ENCODE data around the gene SNN. TPM values are rescaled to one million over a fixed set of nuclear protein-coding genes. Genes with fewer than 3 reads are reported as not detected.

SNN gene
- total RNA-seq, 1 donor from 2014 or later: 7.3 TPM

DNA sequence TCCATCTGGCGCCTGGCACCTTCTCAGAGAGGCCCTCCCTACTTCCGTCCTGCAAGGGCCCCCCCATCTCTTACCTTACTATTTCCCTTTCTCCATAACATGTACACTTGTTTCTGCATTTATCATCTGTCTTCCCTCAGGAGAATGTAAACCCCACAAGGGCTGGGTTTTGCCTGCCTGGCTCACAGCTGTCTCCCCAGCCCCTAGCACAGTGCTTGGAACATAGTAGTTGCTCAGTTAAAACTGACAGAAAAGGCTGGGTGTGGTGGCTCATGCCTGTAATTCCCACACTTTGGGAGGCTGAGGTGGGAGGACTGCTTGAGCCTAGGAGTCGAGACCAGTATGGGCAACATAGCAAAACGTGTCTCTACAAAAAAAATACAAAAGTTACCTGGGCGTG, 5.7 kb upstream of the SNN start:
- Mint-ChIP-seq H3K4me3 (no peak overlapping the region), H3K4me1 (ENCODE audit: low read depth) (peaks cover 28% of the 10 kb centered on the region), H3K36me3 (ENCODE audit: low read depth) (peaks cover 4% of the 10 kb centered on the region), H3K9me3 (no peaks in the 10 kb centered on the region), H3K27ac (no peak overlapping the region), H3K27me3 (ENCODE audit: insufficient read depth) (peaks cover 6% of the 10 kb centered on the region)
- DNase-seq (ENCODE audit: low spot score): no peak
- intact Hi-C loops (cut with micrococcal nuclease): no loop called here

DNA sequence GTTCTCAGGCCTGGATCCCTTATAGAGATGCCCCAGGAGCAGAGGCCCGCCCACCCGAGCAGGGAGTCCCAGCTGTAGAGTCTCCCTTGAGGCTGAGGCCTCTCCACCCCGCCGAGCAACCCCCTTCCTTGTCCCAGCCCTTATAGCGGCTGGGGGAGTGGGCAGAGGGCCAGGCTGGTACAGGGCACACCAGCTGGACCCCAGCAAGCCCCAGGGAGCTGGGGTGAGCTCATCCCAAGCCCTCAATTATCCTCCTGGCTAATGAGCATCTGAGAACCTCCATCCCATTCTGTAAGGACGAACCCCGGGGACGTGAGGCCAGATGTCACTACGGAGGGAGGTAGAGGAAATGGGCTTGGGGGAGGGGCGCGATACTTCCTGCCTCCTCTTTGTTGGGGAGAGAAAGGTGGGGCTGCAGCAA, 3.2 kb upstream of the SNN start:
- no peak for DNase-seq (ENCODE audit: low spot score)
- no peaks in the 10 kb centered on the region for H3K9me3 Mint-ChIP-seq

DNA sequence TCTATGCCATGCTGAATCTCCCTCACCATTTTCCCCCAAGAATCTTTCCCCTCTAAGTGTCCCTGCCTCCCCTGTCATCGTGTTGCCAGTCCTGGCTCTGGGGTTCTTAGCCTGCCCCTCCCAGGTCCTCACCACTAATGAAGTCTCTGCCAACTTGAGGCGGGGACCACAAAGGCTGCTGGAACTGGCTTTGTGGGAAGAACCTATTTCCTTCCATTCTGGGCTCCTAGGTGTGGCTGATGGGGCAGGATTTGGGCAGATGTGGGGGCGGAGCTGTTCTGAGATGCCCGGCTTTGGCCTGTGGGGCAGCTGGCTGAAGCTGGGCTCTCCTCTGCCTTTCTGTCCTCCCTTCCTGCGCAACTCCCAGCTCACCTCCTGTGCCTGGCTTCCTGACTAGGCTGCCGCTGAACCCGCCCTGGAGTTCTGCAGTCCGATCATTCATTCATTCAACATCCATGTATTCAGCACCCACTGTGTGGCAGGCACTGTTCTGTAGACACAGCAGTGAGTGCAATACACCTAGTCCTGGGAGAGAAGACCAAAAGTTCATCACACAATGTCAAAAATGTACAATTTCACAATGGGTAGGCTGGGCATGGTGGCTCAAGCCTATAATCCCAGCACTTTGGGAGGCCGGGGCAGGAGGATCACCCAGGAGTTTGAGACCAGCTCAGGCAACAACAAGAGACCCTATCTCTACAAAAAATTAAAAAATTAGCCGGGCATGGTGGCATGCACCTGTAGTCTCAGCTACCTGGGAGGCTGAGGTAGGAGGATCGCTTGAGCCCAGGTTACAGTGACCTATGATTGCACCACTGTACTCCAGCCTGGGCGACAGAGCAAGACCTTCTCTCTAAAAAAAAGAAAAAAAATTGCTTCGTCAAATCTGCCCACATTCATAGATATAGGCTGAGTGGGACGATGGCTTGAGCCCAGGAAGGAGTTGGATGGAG, 1.9 kb upstream of the SNN start:
- intact Hi-C loops (cut with micrococcal nuclease): no loop called here
- no peak for DNase-seq (ENCODE audit: low spot score)
- Mint-ChIP-seq H3K4me3 (peak overlapping the region; percentile 79), H3K36me3 (ENCODE audit: low read depth) (peaks cover 7% of the 10 kb centered on the region), H3K4me1 (ENCODE audit: low read depth) (peaks cover 50% of the 10 kb centered on the region), H3K27me3 (ENCODE audit: insufficient read depth) (no peaks in the 10 kb centered on the region), H3K27ac (peak overlapping the region; percentile 55), H3K9me3 (no peaks in the 10 kb centered on the region)

More for the DNA sequence above, 3.2 kb upstream of the SNN start:
- H3K27ac Mint-ChIP-seq: peak overlapping the region; percentile 45
- H3K27me3 Mint-ChIP-seq (ENCODE audit: insufficient read depth): peaks cover 4% of the 10 kb centered on the region
- peaks cover 4% of the 10 kb centered on the region for H3K36me3 Mint-ChIP-seq (ENCODE audit: low read depth)
- H3K4me3 Mint-ChIP-seq: peak overlapping the region; percentile 62
- intact Hi-C loops (cut with micrococcal nuclease): no loop called here
- H3K4me1 Mint-ChIP-seq (ENCODE audit: low read depth): peaks cover 37% of the 10 kb centered on the region

DNA sequence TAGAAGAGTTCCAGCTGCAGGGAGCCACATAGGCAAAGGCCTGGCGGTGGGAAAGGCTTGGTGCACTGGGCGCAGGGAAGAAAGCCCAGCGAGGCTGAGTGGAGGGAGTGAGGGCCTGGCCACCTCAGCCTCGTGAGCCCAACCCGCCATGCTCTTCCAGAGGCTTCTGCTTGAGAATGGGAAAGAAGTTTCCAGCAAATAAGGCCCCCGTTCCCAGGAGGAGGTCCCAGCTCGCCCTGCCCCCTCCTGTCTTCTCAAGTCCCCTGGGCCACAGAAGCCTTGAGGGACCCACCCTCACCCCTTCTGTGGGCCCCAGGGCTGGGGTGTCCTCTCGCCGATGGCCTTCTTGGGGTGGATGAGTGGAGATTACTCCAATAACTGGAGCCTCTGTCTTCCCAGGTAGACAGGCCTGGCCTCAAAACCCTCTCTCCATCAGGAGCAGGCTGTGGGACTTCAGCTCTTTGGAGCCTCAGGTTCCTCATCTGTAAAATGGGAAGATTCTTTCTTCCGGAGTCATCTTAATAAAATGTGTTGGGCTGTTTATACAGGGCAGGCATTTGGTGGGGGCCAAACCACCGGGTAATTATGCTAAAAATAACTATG, 933 bp upstream of the SNN start:
- H3K36me3 Mint-ChIP-seq (ENCODE audit: low read depth): peaks cover 7% of the 10 kb centered on the region
- intact Hi-C loops (cut with micrococcal nuclease): no loop called here
- DNase-seq (ENCODE audit: low spot score): no peak
- no peak overlapping the region for H3K27ac Mint-ChIP-seq
- H3K4me1 Mint-ChIP-seq (ENCODE audit: low read depth): peaks cover 59% of the 10 kb centered on the region
- H3K4me3 Mint-ChIP-seq: peak overlapping the region; percentile 79
- H3K9me3 Mint-ChIP-seq: no peaks in the 10 kb centered on the region
- no peaks in the 10 kb centered on the region for H3K27me3 Mint-ChIP-seq (ENCODE audit: insufficient read depth)

DNA sequence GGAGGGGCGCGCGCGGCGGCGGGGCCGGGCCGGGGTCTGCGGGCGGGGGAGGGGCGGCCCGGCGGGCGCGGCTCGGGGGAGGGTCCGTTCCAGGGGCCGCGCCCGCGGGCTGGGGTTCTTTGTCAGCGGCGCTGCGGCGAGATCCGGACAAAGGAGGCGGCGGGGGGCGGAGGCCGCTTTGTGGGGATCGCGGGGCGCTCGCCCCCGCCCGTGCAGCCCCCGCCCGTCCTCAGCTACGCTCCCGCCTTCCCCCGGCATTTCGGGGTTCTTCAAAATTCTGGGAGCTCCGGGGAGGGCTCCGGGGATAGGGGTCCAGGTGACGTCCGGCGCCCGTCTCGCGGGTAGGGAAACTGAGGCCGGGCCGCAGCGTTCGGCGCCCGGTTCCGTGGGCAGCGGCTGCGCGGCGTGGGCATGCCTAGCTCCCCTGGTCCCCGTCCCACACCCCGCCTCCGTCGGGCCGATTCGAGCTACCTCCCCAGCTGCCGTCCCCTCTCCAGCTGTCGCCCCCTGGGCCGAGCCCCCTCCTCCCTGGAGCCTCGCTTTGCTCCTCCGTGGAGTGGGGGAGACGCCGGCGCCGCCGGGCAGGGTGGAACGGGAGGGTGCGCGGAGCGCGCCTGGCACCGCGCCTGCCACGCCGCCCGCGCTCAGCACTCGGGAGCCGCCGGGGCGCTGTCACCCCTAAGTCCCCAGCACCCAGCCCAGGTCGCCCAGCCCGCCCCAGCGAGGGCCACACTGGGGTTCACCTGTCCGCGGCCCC, 546 bp downstream of the SNN start:
- DNase-seq (ENCODE audit: low spot score): no peak
- Mint-ChIP-seq H3K27ac (no peak overlapping the region), H3K4me1 (ENCODE audit: low read depth) (peaks cover 66% of the 10 kb centered on the region), H3K4me3 (peak overlapping the region; percentile 80), H3K36me3 (ENCODE audit: low read depth) (peaks cover 7% of the 10 kb centered on the region), H3K9me3 (no peaks in the 10 kb centered on the region), H3K27me3 (ENCODE audit: insufficient read depth) (no peaks in the 10 kb centered on the region)
- intact Hi-C loops (cut with micrococcal nuclease): loop anchor here (1.0 to 2.0 kb wide), 4 partner anchors 74 to 724 kb away; partner anchors contain the start of genes CLEC16A, RSL1D1 and TXNDC11

DNA sequence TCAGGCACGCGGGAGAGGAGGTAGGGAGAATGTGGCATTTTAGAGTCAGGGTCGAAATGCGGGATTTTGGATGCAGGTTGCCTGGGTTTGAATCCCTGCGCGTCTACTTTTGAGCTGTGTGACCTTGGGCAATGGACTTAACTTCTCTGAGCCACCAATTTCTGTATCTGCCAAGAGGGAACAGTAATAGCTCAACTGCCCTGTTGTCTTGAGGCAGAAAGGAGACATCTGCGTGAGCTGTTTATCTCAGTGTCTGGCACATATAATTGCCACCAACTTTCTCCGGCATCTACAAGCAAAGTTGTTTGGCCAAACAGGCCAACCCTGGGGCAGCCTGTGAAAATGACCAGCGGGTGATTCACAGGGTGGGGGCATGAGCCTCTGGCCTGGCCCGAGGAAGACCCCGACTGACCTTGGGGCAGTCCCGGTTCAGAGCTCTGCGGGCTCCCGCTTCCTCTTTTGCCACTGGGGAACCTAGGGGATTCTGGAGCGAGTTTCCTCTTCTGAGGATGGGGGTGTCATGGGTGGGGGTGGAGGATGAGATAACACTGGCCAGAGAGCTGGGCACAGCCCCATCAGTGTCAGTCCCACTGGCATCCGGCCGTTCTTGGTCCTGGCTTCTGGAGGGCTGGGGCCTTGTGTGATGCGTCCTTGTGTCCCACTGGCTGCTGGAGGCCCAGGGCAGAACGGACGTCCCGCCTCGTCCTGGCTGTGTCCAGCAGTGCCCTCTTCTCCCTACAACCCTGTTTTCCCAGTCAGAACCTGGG, 1.3 kb downstream of the SNN start:
- peak overlapping the region; percentile 71 for H3K27ac Mint-ChIP-seq
- DNase-seq (ENCODE audit: low spot score): no peak
- peaks cover 59% of the 10 kb centered on the region for H3K4me1 Mint-ChIP-seq (ENCODE audit: low read depth)
- no peaks in the 10 kb centered on the region for H3K27me3 Mint-ChIP-seq (ENCODE audit: insufficient read depth)
- intact Hi-C loops (cut with micrococcal nuclease): loop anchor here (2.0 kb wide), 1 partner anchor 181 kb away; the partner anchor contains the start of gene RSL1D1
- H3K9me3 Mint-ChIP-seq: no peaks in the 10 kb centered on the region
- H3K36me3 Mint-ChIP-seq (ENCODE audit: low read depth): peaks cover 7% of the 10 kb centered on the region
- H3K4me3 Mint-ChIP-seq: peak overlapping the region; percentile 80

DNA sequence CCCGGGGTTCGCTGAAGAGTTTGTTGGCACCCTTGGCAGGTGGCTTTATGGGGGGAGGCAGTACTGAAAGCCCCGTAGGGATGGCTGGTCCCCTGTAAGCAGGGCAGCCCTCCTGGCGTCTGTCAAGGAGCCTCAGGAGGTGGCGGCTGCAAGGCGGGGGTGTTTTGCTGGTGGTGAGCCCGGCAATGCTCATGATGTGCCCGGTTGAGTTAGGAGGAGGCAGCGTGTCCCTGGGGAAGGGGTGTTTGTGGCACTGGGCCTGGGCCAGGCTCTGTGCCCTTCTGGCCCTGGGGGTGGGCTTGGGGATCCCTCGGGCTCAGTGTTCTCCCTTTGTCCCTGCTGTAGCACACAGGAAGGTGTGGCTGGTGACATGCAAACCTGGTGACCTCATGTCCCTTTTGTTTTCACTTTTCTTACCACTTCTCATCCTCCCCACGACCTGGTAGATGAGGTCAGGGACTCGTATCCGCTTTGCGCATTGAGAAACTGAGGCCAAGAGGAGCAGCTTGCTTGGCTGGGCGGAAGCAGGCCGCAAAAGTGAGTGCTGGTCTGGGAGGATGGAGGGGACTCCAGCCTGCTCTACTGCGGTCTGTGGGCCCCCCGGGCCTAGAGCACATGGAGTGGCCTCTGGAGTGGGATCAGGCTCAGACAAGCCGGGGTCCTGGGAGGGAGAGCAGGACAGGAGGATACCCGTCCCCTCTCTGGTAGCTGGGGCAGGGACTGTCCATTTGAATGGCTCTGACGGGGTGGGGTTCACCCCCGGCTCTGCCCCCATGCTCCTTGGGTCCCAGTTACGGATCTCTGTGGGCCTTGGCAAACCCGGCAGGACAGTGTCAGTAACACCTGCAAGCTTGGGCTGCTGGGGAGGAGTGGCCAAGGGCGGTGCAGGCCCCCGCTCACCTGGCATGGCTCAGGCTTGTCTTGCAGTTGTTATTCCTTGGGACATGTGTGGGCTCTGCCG, 2.2 kb downstream of the SNN start:
- Mint-ChIP-seq H3K4me3 (peak overlapping the region; percentile 80), H3K36me3 (ENCODE audit: low read depth) (peaks cover 8% of the 10 kb centered on the region), H3K27ac (peak overlapping the region; percentile 71), H3K27me3 (ENCODE audit: insufficient read depth) (no peaks in the 10 kb centered on the region), H3K4me1 (ENCODE audit: low read depth) (peaks cover 50% of the 10 kb centered on the region), H3K9me3 (no peaks in the 10 kb centered on the region)
- peak; percentile 31 for DNase-seq (ENCODE audit: low spot score)
- intact Hi-C loops (cut with micrococcal nuclease): no loop called here

DNA sequence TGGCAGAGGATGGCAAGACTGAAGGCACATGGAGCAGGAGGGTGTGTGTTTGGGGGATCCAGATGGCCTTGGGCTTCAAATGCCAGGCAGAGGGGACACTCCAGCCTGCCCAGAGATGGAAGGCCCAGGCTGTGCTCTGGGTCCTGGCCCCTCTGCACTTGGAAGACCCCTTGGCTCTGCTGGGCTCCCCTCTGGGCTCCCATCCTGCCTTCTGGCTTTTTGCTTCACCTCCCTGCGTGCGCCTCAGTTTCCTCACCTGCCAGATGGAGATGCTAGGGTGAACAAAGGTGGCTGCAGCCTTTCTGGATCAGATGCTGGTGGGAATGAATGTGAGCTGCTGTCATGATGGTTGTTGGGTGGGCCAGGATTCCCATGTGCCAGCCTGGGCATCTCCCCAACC, 3.0 kb downstream of the SNN start:
- intact Hi-C loops (cut with micrococcal nuclease): no loop called here
- DNase-seq (ENCODE audit: low spot score): no peak
- no peaks in the 10 kb centered on the region for H3K9me3 Mint-ChIP-seq
- H3K36me3 Mint-ChIP-seq (ENCODE audit: low read depth): peaks cover 7% of the 10 kb centered on the region
- H3K27me3 Mint-ChIP-seq (ENCODE audit: insufficient read depth): no peaks in the 10 kb centered on the region
- H3K4me3 Mint-ChIP-seq: no peak overlapping the region
- peaks cover 42% of the 10 kb centered on the region for H3K4me1 Mint-ChIP-seq (ENCODE audit: low read depth)
- H3K27ac Mint-ChIP-seq: peak overlapping the region; percentile 43

DNA sequence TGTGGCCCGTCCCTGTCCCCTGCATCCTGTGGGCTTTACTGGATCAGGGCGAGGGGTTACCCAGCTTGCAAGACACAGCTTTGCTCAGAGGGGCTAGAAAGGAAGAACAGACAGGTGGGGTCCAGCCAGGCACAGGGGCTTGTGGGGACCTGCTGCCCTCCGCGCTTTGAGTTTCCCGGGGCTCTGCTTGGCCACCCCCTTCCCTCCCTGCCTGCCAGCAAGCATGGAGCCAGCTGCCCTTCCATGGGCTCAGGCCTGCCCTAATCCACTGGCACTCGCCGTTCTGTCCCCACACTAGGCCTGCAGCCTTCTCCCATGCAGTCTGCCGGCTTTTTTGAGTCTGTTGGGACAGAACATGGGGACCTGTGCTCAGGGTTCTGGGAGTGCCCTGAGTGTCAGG, 3.4 kb downstream of the SNN start:
- peaks cover 7% of the 10 kb centered on the region for H3K36me3 Mint-ChIP-seq (ENCODE audit: low read depth)
- no peaks in the 10 kb centered on the region for H3K9me3 Mint-ChIP-seq
- DNase-seq (ENCODE audit: low spot score): no peak
- no peaks in the 10 kb centered on the region for H3K27me3 Mint-ChIP-seq (ENCODE audit: insufficient read depth)
- intact Hi-C loops (cut with micrococcal nuclease): no loop called here
- no peak overlapping the region for H3K4me3 Mint-ChIP-seq
- H3K4me1 Mint-ChIP-seq (ENCODE audit: low read depth): peaks cover 38% of the 10 kb centered on the region
- peak overlapping the region; percentile 43 for H3K27ac Mint-ChIP-seq

DNA sequence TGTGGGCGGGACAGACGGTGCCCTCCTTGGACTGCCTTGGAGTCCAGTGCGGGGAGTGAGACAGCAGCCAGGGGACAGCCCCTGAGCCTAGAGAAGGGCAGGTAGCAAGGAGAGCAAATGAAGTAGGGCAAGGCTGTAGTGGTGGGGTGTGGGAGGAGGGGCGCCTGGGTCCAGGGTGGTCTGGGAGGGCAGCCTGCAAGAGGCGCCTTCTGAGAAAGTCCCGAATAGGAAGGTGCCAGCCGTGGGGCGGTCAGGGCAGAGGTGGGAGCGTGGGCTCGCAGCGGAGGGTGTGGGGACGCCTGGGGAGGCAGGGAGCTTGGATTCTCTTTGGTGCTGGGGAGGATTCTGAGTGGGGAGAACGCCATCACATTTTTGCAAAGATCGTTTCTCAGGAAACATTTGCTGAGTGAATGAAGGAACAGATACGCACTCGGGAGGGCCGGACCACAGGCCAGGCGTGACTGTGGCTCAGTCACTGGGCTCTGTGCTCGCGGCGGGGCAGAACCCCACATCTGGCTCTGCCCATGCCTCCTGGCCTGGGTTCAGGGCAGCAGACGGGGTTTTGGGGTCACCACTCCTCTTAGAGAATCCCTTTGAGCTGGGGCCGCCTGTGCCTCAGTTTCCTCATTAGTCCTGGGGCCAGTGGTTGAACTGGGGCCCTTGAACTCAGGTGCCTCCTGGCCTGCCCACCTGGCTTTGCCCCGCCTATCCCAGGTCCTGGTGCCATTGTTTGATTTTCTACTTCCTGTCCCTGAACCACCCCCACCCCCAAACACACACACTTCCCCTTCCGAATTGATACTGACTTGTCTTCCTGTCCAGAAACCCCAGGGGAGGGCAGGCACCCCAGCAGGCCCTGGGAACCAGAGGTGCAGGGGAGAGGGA, 4.2 kb downstream of the SNN start:
- peaks cover 38% of the 10 kb centered on the region for H3K4me1 Mint-ChIP-seq (ENCODE audit: low read depth)
- no peaks in the 10 kb centered on the region for H3K9me3 Mint-ChIP-seq
- H3K4me3 Mint-ChIP-seq: peak overlapping the region; percentile 50
- intact Hi-C loops (cut with micrococcal nuclease): no loop called here
- H3K36me3 Mint-ChIP-seq (ENCODE audit: low read depth): peaks cover 8% of the 10 kb centered on the region
- peak overlapping the region; percentile 64 for H3K27ac Mint-ChIP-seq
- H3K27me3 Mint-ChIP-seq (ENCODE audit: insufficient read depth): no peaks in the 10 kb centered on the region
- peak; percentile 15 for DNase-seq (ENCODE audit: low spot score)

Measured in activated T-helper 1 cell treated with anti-CD3 and anti-CD28 coated beads, Interleukin-12 subunit alpha, Interleukin-12 subunit beta, Interleukin-2, Interleukin-4 antibody, amounts not matched to agents 30 ng/mL and 10 ng/mL and 1 ng/mL, durations not matched to agents 14 hours and 24 hours and 36 hours (primary cell).